Fibroblast of mammary gland (primary cell): ENCODE data around the gene BCAS4.

Source experiments
- DNase-seq: peaks from one replicate; pipeline ENCODE4 v3.0.0-alpha.2; 2010; ENCODE audit warnings: low read depth
- H3K4me3 ChIP-seq: 2 replicates; pipeline ENCODE4 v1.5.1; 2011; ENCODE audit warnings: low read depth, mild to moderate bottlenecking, low read length, moderate library complexity; ENCODE audit not compliant: control insufficient read depth
- TF ChIP-seq, protein P1 (sequence below): conservative IDR thresholded peaks from 2 replicates; pipeline ENCODE4 v1.5.1; 2011; ENCODE audit warnings: low read depth, low read length, inconsistent platforms; ENCODE audit not compliant: control insufficient read depth, insufficient read depth

The BCAS4 gene

DNA sequence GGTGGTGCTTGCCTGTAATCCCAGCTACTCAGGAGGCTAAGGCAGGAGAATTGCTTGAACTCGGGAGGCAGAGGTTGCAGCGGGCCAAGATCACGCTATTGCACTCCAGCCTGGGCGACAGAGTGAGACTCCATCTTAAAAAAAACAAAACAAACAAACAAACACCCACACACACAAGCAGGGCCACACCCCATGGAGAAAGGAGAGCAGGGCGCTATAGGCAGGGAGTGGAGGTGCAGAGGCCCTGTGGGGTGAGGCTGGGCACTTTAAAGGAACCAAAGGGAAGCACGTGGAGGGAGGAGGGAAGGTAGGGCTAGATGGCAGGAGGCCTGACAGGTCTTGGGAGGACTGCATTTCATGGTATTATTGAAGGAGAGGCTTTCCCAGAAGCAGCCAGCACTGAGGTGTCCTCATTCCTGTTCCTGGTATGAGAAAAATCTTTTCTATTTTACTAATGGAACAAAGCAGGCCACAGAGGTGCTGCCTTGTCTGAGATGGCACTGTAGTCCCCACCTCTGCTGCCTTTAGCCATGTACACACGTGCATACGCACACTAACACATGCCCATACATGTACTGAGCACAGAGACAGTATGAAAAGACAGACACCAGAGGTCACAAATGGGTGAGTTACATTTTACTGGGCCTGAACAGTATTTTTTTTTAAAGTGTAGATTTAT, 44.0 kb downstream of the BCAS4 start:
- no peak for DNase-seq
- TF ChIP-seq, protein P1, sequence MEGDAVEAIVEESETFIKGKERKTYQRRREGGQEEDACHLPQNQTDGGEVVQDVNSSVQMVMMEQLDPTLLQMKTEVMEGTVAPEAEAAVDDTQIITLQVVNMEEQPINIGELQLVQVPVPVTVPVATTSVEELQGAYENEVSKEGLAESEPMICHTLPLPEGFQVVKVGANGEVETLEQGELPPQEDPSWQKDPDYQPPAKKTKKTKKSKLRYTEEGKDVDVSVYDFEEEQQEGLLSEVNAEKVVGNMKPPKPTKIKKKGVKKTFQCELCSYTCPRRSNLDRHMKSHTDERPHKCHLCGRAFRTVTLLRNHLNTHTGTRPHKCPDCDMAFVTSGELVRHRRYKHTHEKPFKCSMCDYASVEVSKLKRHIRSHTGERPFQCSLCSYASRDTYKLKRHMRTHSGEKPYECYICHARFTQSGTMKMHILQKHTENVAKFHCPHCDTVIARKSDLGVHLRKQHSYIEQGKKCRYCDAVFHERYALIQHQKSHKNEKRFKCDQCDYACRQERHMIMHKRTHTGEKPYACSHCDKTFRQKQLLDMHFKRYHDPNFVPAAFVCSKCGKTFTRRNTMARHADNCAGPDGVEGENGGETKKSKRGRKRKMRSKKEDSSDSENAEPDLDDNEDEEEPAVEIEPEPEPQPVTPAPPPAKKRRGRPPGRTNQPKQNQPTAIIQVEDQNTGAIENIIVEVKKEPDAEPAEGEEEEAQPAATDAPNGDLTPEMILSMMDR: no peak
- H3K4me3 ChIP-seq: no peak overlapping the region

DNA sequence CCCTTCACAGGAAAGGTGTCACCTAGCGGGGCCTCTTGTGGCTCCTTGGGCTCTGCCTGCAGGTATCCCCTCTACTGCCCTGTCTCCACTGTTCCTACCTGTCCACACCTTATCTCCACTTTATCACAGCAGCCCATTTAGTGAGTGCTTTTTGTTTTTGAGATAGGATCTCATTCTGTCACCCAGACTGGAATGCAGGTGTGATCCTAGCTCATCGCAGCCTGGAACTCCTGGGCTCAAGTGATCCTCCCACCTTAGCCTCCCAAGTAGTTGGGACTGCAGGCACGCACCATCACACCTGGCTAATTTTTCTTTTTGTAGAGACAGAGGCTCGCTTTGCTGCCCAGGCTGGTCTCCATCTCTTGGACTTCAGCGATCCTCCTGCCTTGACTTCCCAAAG, 48.0 kb downstream of the BCAS4 start:
- H3K4me3 ChIP-seq: no peak overlapping the region
- TF ChIP-seq, protein P1: no peak

DNA sequence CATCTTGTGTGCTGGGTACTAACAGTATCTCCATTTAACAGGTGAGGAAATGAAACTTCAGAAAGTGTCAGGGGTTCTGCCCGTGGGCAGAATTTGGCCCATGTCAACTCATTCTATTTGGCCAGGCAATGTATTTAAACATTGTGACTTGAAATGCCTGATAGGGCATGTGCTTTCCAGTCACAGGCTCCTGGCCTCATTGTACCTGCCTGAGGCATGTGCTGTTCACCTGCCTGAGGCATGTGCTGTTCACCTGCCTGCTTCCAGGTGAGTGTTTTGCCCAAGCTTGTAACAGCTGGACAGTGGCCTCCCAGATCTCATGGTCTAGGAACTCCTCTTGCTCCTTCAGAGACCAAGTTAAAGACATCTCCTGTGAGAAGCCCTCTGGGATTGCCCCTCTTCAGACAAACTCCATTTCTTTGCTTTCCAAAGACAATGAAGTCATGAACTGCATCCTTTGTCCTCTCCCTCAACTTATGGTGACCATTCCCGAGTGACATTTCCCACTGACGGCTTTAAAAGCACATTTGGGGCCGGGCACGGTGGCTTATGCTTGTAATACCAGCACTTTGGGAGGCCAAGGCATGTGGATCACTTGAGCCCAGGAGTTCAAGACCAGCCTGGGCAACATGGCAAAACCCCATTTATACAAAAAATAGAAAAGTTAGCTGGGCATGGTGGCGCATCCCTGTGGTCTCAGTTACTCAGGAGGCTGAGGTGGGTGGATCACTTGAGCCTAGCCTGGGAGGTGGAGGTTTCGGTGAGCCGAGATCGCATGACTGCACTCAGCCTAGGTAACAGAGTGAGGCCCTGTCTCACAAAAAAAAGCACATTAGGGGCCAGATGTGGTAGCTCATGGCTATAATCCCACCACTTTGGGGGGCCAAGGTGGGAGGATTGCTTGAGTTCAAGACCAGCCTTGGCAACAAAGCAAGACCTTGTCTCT, 48.7 kb downstream of the BCAS4 start:
- no peak for DNase-seq
- TF ChIP-seq, protein P1: no peak
- no peak overlapping the region for H3K4me3 ChIP-seq

More for the DNA sequence above, 48.0 kb downstream of the BCAS4 start:
- no peak for DNase-seq

DNA sequence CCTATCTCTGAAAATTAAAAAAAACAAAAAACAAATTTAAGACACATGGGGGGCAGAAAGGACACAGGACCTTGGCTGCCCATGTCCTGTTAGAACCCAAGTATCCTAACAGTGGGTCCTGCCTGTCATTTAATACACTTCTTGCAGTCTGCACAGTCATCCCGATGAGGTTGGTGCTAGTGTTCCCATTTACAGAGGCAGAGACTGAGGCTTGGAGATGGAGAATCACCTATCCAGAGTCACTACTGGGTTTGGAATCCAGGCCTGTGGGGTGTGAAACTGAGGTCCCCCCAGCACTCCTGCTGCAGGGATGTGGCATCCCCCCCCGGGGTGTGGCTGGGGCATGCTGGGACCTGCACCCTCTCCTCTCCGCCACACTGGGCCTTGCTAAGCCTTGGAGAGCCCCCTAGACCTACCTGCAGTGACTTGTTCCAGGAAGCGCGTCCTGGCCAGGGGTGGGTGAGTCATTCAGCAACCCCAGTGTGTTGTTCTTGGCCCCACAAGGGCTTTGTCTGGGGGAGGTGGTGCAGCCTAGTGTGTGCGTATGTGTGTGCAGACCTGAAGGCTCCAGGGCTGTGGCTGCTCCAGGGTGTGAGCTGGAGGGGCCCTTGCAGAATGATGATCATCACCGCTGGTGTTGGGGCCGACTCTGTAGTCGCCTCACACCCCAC, 49.7 kb downstream of the BCAS4 start:
- no peak overlapping the region for H3K4me3 ChIP-seq
- DNase-seq: peak; percentile 82
- TF ChIP-seq, protein P1: no peak

DNA sequence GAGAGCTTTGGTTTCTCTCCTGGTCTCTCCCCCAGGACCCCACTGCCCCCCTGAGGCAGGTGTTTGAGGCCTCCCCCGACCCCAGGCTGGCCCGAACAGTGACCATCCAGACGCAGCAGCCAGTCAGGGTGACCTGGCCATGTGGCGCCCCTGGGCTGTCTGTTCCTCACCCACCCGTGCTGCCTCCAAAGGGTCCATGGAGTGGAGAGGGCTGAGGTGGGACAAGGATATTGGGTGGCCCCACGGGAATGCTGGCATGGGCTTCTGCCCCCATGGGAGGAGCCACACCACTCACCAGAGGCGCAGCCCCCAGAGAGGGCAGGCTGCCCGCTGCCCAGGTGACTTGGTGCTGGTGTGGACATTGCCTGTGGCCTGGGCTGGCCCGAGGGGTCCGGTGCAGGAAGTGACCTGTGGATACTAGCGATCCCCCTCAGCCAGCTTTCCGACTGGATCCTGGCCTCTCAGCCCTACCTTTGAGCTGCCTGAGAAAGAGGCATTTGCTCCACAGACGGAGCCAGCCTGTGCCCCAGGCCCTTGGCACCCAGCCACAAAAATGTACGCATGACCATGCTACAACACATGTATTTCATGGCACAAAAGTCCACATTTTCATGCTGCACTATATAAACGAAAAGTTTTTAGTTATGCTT, 50.8 kb downstream of the BCAS4 start:
- DNase-seq: no peak
- no peak overlapping the region for H3K4me3 ChIP-seq
- TF ChIP-seq, protein P1: no peak

DNA sequence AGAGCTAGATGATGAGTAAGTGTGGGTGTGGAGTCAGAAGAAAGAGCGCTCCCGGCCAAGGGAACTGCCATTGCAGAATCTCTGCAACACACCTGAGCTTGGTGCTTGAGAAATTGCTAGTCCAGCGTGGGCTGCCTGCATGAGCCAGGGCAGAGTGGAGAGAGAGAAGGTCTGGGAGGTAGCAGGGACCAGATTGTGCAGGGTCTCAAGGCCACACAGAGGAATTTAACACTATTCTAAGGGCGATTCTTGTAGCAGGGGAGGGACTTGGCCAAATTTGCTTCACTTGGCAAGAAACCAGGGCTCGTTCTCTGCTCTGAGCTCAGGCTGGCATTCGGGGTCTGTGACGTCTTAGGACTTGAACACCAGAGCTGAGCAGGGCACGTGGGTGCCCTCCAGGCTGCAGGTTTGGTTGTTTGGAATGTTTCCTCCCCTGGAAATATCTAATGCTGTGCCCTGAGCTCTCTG, 53.5 kb downstream of the BCAS4 start:
- no peak overlapping the region for H3K4me3 ChIP-seq
- TF ChIP-seq, protein P1: no peak
- DNase-seq: peak; percentile 13
